Fibroblast of villous mesenchyme (primary cell): ENCODE results near the gene ELAC2. TPM values are rescaled to one million over a fixed set of nuclear protein-coding genes. Genes with fewer than 3 reads are reported as not detected.

Experiments used
- DNase-seq: peaks from one replicate; pipeline ENCODE4 v3.0.0-alpha.2; 2010; ENCODE audit warnings: low read depth
- H3K4me3 ChIP-seq: 2 replicates; pipeline ENCODE4 v1.5.1; 2011; ENCODE audit warnings: low read depth, mild to moderate bottlenecking, low read length
- CTCF ChIP-seq: IDR thresholded peaks from 2 replicates; pipeline ENCODE4 v1.5.1; 2012; ENCODE audit warnings: low read depth, mild to moderate bottlenecking, low read length; ENCODE audit not compliant: insufficient read depth
- total RNA-seq: library from RNA; depleted of rRNA; stranded (reverse); fragments of >200 nt; gene quantifications from 2 replicates; pipeline ENCODE4 v1.2.3, GENCODE V29; 2012

Gene ELAC2
- total RNA-seq, 1 donor, result 63.9 TPM

- no peak for TF ChIP-seq CTCF
- H3K4me3 ChIP-seq, result no peak overlapping the region
- DNase-seq, result no peak
Observed at GRCh38 chr17:12996941-12997340, 20.9 kb downstream of the ELAC2 start.

- H3K4me3 ChIP-seq, result no peak overlapping the region
- no peak for DNase-seq
- TF ChIP-seq CTCF, result no peak
Observed at GRCh38 chr17:12996357-12996756, 21.5 kb downstream of the ELAC2 start.

- no peak for TF ChIP-seq CTCF
- DNase-seq, result no peak
- H3K4me3 ChIP-seq, result no peak overlapping the region
Observed at GRCh38 chr17:12995896-12996295, 21.9 kb downstream of the ELAC2 start.

GRCh38 chr17:12995106-12995895, 22.5 kb downstream of the ELAC2 start:
- no peak overlapping the region for H3K4me3 ChIP-seq
- no peak for TF ChIP-seq CTCF

GRCh38 chr17:12994341-12995074, 23.3 kb downstream of the ELAC2 start:
- H3K4me3 ChIP-seq, result no peak overlapping the region
- no peak for TF ChIP-seq CTCF
- DNase-seq, result no peak

More at GRCh38 chr17:12995106-12995895, 22.5 kb downstream of the ELAC2 start:
- DNase-seq, result no peak

GRCh38 chr17:12993631-12994030, 24.2 kb downstream of the ELAC2 start:
- TF ChIP-seq CTCF, result no peak
- DNase-seq, result no peak
- H3K4me3 ChIP-seq, result no peak overlapping the region

GRCh38 chr17:12992676-12993075, 25.2 kb downstream of the ELAC2 start:
- H3K4me3 ChIP-seq, result no peak overlapping the region
- TF ChIP-seq CTCF, result no peak
- no peak for DNase-seq
